ENCODE data around the gene MDM1. TPM values are rescaled to one million over a fixed set of nuclear protein-coding genes. Genes with fewer than 3 reads are reported as not detected.

The MDM1 gene
- total RNA-seq, 1 experiment from 2014 or later: 10.6 TPM

DNA sequence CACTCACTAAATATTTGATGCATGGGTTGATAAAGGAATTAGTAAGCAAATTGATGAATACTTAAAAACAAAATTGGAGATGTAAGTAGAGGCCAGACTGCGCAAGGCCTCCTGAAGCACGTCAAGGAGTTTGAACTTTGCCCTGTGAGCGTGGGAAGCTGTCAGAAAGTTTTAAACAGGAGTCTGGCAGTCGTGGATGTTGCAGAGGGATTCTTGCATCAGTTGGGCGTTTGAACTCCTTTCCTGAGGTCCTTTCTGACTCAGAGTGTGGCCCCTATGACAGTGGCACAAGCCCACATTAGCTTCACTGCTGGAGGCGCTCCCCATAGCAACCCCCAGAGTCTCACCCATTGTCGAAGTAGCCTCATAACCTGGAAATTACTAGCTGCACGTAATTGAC lies 60.8 kb downstream of the MDM1 start:
- no peak overlapping the region for H3T11ph ChIP-seq (ENCODE audit: low read length)
- no peak overlapping the region for H2AK5ac ChIP-seq (ENCODE audit: insufficient read length, low read length)
- H3K23ac ChIP-seq (ENCODE audit: insufficient read length, low read depth, low read length): no peak overlapping the region
- H3K4me1 ChIP-seq (ENCODE audit: insufficient read depth, low read length): no peaks in the 10 kb centered on the region
- H2BK15ac ChIP-seq (ENCODE audit: low read depth, low read length): no peak overlapping the region
- H4K20me1 ChIP-seq (ENCODE audit: control insufficient read depth, insufficient read depth, insufficient read length): no peaks in the 10 kb centered on the region
- H3K27me3 Mint-ChIP-seq (ENCODE audit: low read depth): no peaks in the 10 kb centered on the region
- no peak overlapping the region for H3K14ac ChIP-seq (ENCODE audit: insufficient read depth, low read length)
- no peak overlapping the region for H3K27ac ChIP-seq (ENCODE audit: insufficient read length, low read depth, low read length)
- no peak overlapping the region for H3K18ac ChIP-seq (ENCODE audit: insufficient read length, low read depth, low read length)
- H4K8ac ChIP-seq (replicated peaks; ENCODE audit: insufficient read length, low read depth, low read length): no peak overlapping the region
- DNase-seq: no peak
- H3K27ac Mint-ChIP-seq: no peak overlapping the region
- H2AFZ ChIP-seq (ENCODE audit: low read length): no peak overlapping the region
- no peak overlapping the region for H2BK12ac ChIP-seq (ENCODE audit: insufficient read length, low read depth, low read length)
- H3K9me3 Mint-ChIP-seq: no peaks in the 10 kb centered on the region
- H3K79me2 ChIP-seq (ENCODE audit: insufficient read depth, low read length): no peaks in the 10 kb centered on the region
- no peak overlapping the region for H4K91ac ChIP-seq (ENCODE audit: insufficient read length, low read depth, low read length)
- H2BK120ac ChIP-seq (ENCODE audit: low read depth, low read length, poor library complexity, severe bottlenecking): no peak overlapping the region
- H3K9me3 ChIP-seq (ENCODE audit: control insufficient read depth, low read depth, low read length): no peaks in the 10 kb centered on the region
- no peak overlapping the region for H3K9ac ChIP-seq (ENCODE audit: extremely low read depth, insufficient read length, low read length)
- H2BK20ac ChIP-seq (ENCODE audit: low read depth, low read length, poor library complexity, severe bottlenecking): no peak overlapping the region
- H3K4me3 Mint-ChIP-seq: no peak overlapping the region
- H4K5ac ChIP-seq (ENCODE audit: insufficient read length, low read depth, low read length): no peak overlapping the region
- TF ChIP-seq, protein P1, sequence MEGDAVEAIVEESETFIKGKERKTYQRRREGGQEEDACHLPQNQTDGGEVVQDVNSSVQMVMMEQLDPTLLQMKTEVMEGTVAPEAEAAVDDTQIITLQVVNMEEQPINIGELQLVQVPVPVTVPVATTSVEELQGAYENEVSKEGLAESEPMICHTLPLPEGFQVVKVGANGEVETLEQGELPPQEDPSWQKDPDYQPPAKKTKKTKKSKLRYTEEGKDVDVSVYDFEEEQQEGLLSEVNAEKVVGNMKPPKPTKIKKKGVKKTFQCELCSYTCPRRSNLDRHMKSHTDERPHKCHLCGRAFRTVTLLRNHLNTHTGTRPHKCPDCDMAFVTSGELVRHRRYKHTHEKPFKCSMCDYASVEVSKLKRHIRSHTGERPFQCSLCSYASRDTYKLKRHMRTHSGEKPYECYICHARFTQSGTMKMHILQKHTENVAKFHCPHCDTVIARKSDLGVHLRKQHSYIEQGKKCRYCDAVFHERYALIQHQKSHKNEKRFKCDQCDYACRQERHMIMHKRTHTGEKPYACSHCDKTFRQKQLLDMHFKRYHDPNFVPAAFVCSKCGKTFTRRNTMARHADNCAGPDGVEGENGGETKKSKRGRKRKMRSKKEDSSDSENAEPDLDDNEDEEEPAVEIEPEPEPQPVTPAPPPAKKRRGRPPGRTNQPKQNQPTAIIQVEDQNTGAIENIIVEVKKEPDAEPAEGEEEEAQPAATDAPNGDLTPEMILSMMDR (conservative IDR thresholded peaks at IDR 0.05): no peak
- no peaks in the 10 kb centered on the region for H3K23me2 ChIP-seq (ENCODE audit: insufficient read length, low read depth, low read length, poor library complexity, severe bottlenecking)
- H3K36me3 Mint-ChIP-seq (ENCODE audit: insufficient read depth in 1 of 3, low read depth in 3 of 3): no peaks in the 10 kb centered on the region
- H2BK5ac ChIP-seq (ENCODE audit: insufficient read length, low read length): no peak overlapping the region
- H3K4me2 ChIP-seq (ENCODE audit: insufficient read depth, insufficient read length, low read length): no peak overlapping the region
- no CpG with 5 or more reads among the region's 8 CpGs for WGBS (ENCODE audit: extremely low coverage, insufficient read length, low lambda C conversion rate)
- H3K27me3 ChIP-seq (ENCODE audit: insufficient read depth, low read length): no peaks in the 10 kb centered on the region
- no peak overlapping the region for H3K56ac ChIP-seq (ENCODE audit: insufficient read length, low read depth, low read length)
- no peak overlapping the region for H3K4ac ChIP-seq (ENCODE audit: low read depth, low read length)
- H3K79me1 ChIP-seq (ENCODE audit: insufficient read depth, low read depth, low read length, poor library complexity, severe bottlenecking): no peaks in the 10 kb centered on the region
- peaks cover 3 to 4% of the 10 kb centered on the region in 2 experiments for H3K4me1 Mint-ChIP-seq

All from H9 (cell line).